DMS 273 treated with DMSO at 0.1 percent for 48 hours (cell line): ENCODE measurements around the gene KEAP1.
A peak's percentile ranks its signal among the peaks of the same experiment; 100 is the strongest.
"Not testable (repeated sequence)": the region's sequence is repeated elsewhere in the genome, so short reads cannot be mapped to it uniquely, and the experiment has no call there.

Source experiments
- DNase-seq: peaks from one replicate; lab custom pipeline; 2025; lab: John Stamatoyannopoulos, UW

The KEAP1 gene

DNA sequence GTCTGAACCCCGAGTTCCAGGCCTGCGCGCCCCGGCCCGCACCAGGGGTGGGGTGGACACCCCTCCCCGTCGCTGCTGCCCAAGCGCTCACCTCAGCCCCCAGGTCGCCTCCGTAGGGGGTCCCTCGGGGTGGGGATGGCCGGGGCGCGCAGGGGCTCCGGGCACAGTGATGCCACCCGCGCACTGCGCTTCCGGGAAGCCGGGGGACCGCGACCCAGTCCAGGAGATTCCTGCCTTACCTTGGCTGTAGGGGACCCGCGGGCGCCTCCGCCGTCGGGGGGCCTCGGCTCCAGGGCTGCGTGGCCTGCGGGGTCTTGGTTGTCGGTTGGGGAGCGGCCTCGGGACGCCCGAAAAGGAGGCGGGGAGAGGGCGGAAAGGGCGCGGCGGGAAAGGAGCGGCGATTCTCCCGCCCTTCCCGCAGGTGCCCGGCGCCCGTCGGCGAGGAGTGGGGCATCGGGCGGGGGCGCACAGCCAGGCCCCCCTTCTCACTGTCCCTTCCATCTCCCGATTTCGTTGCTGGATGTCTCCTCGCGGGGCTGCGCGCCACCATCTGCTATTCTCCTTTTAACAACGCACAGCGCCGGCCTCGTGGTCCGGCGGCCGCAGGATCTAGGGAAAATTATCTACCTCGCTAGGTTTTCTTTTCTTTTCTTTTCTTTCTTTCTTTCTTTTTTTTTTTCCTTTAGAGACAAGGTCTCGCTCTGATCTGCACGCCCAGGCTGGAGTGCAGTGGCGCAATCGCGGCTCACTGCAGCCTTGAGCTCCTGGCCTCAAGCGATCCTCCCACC is at the start of gene KEAP1:
KEAP1 (minus strand) TSS at position 355 of the 788 bp plus-strand sequence. CDS start 3,323 bp downstream, outside the sequence.
- no peak for DNase-seq

DNA sequence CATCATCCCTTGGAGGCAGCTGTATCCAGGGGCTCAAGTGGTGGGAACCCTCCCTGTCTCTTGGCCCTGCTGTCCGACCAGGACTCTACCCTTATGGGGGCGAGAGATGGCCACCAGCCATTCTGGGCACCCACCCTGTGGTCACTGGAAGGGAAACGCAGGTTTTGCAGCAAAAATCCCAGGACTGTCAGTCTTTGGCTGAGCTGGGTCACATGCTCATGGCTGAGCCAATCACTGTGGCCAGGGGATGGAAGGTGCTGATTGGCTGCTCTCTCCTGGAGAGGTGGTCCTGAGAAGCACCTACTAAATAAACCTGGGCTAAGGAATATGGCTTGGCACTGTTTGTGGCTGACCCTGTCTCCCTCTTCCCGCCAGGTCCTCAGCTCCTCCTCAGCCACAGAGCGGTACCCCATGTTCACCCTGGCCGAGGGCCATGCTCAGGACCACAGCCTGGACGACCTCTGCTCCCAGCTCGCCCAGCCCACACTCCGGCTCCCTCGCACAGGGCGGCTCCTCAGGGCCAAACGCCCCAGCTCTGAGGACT is 49.4 kb upstream of the KEAP1 start:
- DNase-seq, result peak; percentile 17

DNA sequence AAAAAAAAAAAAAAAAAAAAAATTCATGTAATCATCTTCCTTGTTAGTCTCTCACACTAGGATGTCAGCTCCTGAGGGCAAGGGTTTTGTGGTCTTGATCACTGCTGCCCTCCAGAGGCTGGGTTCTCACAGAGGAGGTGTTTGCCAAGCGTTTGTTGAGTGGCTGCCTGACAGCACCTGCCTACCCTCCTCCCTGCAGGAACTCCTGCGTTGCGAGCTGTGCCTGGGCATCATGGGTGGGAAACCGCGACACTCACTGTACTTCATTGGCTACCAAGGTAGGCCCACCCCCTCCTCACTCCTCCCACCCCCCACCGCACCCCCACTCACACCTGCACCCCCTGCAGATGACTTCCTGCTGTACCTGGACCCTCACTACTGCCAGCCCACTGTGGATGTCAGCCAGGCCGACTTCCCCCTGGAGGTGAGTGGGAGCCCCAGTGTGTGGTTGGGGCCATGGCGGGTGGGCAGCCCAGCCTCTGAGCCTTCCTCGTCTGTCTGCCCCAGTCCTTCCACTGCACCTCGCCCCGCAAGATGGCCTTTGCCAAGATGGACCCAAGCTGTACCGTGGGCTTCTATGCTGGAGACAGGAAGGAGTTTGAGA is 48.6 kb upstream of the KEAP1 start:
- DNase-seq, result peak; percentile 16

GRCh38 chr19:10551006-10551405 is 47.9 kb upstream of the KEAP1 start:
- DNase-seq, result not testable (repeated sequence)

- no peak for DNase-seq
Observed at GRCh38 chr19:10550336-10550735, 47.2 kb upstream of the KEAP1 start.

DNA sequence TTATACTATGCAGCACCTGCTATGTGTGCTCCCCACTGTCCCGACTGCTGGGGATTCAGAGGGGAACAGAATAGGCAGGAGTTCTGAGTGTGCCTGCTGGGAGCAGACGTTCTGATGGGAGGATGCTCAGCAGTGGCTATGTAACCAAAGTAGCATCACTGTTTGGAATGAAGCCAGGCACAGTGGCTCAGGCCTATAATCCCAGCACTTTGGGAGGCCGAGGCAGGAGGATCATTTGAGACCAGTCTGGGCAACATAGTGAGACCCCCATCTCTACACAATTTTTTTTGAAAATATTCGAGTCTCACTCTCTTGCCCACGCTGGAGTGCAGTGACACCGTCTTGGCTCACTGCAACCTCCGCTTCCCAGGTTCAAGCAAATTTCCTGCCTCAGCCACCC is 46.6 kb upstream of the KEAP1 start:
- no peak for DNase-seq

- DNase-seq, result no peak
Observed at GRCh38 chr19:10548746-10549276, 45.7 kb upstream of the KEAP1 start.

DNA sequence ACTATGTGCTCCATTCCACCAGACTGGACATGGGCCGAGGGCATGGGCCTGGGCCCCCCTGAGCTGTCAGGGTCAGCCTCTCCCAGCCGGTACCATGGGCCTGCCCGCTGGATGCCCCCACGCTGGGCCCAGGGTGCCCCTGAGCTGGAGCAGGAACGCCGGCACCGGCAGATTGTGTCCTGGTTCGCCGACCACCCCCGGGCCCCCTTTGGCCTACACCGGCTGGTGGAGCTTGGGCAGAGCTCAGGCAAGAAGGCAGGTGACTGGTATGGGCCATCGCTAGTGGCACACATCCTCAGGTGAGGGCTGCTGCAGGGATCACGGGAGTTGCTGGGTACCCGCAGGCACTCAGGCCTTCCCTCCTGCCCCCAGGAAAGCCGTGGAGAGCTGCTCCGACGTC is 43.7 kb upstream of the KEAP1 start:
- DNase-seq, result no peak

- no peak for DNase-seq
Observed at GRCh38 chr19:10544753-10545251, 41.6 kb upstream of the KEAP1 start.

GRCh38 chr19:10544242-10544752 is 41.1 kb upstream of the KEAP1 start:
- DNase-seq, result no peak

- peak; percentile 17 for DNase-seq
Observed at GRCh38 chr19:10543420-10544241, 40.5 kb upstream of the KEAP1 start, which contains the start of gene ATG4D. Gene ATG4D (plus strand): TSS chr19:10543904. CDS start chr19:10544091, 187 bp downstream.

GRCh38 chr19:10543059-10543419 is 39.9 kb upstream of the KEAP1 start:
- DNase-seq, result no peak

DNA sequence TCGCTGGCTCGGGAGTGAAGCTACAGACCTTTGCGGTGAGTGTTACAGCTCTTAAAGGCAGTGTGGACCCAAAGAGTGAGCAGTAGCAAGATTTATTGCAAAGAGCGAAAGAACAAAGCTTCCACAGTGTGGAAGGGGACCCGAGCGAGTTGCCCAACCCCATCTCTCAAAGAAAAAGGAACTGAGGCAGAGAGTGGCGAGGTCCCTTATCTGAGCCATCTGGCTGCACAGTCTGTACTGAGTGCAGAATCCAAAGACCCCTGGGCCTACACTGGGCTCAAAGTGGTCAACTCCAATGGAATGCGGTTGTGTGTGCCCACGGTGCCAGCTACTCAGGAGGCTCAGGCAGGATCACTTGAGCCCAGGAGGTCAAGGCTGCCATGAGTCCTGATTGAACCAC is 35.9 kb upstream of the KEAP1 start:
- not testable (repeated sequence) for DNase-seq

DNA sequence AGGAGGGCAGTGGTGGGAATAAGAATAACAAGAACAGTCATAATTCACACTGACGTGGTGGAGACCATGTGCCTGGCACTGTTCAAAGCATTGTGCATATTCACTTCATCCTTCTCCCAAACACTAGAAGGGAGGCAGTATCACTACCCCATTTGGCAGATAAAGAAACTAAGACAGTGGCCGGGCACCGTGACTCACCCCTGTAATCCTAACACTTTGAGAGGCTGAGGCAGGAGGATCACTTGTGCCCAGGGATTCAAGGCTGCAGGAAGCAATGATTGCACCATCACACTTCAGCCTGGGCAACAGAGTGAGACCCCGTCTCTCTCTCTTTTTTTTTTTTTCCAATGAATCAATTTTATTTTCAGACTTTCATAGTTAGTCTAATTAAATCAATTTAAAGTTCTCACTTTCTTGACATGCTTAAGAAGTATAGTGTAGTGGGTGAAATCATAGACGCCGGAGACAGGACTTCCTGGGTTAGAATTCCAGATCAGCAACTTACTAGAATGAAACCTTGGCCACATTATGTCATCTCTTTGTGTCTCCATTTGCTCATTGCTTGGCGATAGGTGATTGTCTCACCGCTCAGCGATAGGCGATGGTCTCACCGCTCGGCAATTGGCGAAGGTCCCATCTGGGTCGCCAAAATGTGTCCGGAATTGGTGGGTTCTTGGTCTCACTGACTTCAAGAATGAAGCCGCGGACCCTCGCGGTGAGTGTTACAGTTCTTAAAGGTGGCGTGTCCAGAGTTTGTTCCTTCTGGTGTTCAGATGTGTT is 35.2 kb upstream of the KEAP1 start:
- DNase-seq, result no peak

DNA sequence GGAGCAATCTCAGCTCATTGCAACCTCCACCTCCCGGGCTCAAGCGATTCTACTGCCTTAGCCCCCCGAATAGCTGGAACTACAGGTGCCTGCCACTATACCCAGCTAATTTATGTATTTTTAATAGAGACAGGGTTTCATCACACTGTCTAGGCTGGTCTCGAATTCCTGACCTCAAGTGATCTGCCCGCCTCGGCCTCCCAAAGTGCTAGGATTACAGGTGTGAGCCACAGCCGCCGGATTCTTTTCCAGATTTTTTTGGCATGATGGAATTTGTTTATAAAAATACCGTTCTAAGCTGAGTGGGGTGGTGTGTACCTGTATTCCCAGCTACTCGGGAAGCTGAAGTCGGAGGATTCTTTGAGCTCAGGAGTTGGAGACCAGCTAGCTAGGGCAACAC is 34.5 kb upstream of the KEAP1 start:
- DNase-seq, result no peak

DNA sequence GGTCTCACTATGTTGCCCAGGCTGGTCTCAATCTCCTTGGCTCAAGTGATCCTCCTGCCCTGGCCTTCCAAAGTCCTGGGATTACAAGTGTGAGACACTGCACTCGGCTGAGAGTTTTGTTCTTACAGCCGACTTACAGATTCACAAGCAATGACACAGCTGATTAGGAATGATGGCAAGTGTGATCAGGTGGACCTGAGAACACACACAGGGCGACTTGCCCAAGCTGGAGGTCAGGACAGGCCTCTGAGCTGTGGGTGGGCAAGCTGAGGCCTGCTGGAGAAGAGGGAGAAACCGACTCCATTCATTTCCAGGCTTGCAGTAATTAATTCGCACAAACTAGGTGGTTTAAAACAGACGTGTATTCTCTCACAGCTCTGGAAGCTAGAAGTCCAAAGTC is 32.5 kb upstream of the KEAP1 start:
- no peak for DNase-seq

DNA sequence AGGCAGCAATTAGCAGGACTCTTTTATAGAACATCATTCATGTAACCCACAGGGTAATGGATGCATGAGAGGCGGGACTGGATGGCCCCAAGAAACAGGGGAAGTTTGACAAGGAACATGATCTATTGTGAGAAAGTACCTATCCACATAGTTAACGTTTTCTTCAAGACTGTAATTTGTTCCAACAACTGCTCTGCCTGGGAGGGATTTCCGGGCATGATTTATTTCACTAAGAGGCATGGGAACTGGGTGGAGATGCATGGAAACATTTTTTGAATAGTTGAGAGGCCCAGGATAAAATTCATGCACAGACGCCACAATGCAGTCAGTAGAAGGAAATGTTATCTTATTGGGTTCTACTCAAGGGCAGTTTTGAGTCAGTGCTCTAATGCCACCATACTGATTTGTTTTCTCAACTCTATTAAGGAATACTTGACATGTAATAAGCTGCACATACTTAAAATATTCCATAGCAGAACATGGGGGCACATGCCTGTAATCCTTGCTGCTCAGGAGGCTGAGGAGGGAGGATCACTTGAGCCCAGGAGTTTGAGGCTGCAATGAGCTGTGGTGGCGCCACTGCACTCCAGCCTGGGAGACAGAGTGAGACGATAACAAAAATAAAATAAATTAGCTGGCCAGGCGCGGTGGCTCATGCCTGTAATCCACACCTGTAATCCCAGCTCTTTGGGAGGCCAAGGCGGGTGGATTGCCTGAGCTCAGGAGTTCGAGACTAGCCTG is 30.7 kb upstream of the KEAP1 start:
- no peak for DNase-seq

DNA sequence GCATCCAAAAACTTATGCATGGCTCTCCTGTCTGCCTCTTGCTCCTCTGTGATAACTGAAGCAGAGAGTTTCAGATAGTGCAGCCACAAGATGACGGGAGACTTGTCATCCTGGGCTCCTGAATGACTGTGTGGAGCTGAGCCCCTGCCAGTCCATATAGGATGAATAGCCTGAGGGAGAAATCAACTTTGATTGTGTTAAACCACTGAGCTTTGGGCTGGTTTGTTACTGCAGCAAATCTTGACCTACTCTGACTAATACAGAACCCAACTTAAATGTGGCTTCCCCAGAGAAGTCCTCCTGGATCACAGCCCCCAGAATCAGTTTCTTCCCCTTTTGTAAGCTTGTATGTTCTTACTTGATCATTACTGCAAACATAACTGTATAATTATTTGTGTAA is 29.3 kb upstream of the KEAP1 start:
- no peak for DNase-seq

GRCh38 chr19:10526887-10527286 is 23.7 kb upstream of the KEAP1 start:
- DNase-seq, result not testable (repeated sequence)

DNA sequence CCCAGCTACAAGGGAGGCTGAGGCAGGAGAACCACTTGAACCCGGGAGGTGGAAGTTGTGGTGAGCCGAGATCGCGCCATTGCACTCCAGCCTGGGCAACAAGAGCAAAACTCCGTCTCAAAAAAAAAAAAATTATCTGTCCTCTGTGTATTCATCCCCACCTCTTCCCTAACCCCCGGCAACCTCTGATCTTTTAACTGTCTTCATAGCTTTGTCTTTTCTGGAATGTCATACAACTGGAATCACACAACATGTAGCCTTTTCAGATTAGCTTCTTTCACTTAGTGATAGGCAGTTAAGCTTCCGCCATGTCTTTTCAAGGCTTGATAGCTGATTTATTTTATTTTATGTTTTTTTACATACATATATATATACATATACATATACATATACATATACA is 22.5 kb upstream of the KEAP1 start:
- no peak for DNase-seq
